Sigmoid colon (tissue), 7 donors: ENCODE results near the gene C22orf31. TPM values are rescaled to one million over a fixed set of nuclear protein-coding genes. Genes with fewer than 3 reads are reported as not detected.

Experiments
- DNase-seq: peaks from one replicate; pipeline ENCODE4 v3.0.0-alpha.2; 2019
- H3K27ac ChIP-seq, 4 donors: fragments of 200-600 bp; sonication (generic); one replicate each; pipeline ENCODE4 v1.5.1; 2016 to 2019; ENCODE audit warnings: mild to moderate bottlenecking in 1 of 4
- H3K27me3 ChIP-seq, 3 donors: fragments of 200-600 bp; sonication (generic); one replicate each; pipeline ENCODE4 v1.5.1; 2019; ENCODE audit warnings: mild to moderate bottlenecking in 1 of 3
- H3K36me3 ChIP-seq, 4 donors: fragments of 200-600 bp; sonication (generic); one replicate each; pipeline ENCODE4 v1.5.1; 2016 to 2019
- H3K4me1 ChIP-seq, 4 donors: fragments of 200-600 bp; sonication (generic); one replicate each; pipeline ENCODE4 v1.5.1; 2017 to 2019
- H3K4me3 ChIP-seq, 4 donors: fragments of 200-600 bp; sonication (generic); one replicate each; pipeline ENCODE4 v1.5.1; 2017 to 2019; ENCODE audit warnings: mild to moderate bottlenecking in 2 of 4, moderate library complexity in 1 of 4
- H3K9me3 ChIP-seq, 4 donors: fragments of 200-600 bp in 3 of 4; sonication (generic) in 3 of 4; one replicate each; pipeline versions ENCODE4 v1.5.1 to v1.6.1; 2013 to 2019
- EP300 ChIP-seq, 4 donors: sonication (generic); formaldehyde crosslinking; IDR thresholded peaks; one replicate each; pipeline ENCODE4 v1.6.1; 2017; ENCODE audit warnings: antibody characterized with exemption in 4 of 4
- POLR2A ChIP-seq, 2 donors: fragments of 450-650 bp; IDR thresholded peaks; one replicate each; pipeline ENCODE4 v1.6.1; 2016; ENCODE audit warnings: antibody characterized with exemption in 2 of 2, mild to moderate bottlenecking in 2 of 2, moderate library complexity in 2 of 2
- POLR2AphosphoS5 ChIP-seq, 4 donors: sonication (generic); formaldehyde crosslinking; IDR thresholded peaks; one replicate each; pipeline ENCODE4 v1.6.1; 2017; ENCODE audit warnings: antibody characterized with exemption in 4 of 4
- WGBS, 2 donors: extraction: QIAGEN DNeasy Blood & Tissue Kit; methylation state at CpG; one replicate each; pipeline ENCODE4 v1.1.7; 2013; 5-methylcytosine and 5-hydroxymethylcytosine counted together
- intact Hi-C: fragments of 100-400 bp; cut with DNase I; formaldehyde crosslinking; loops from one replicate; pipeline ENCODE4 v1.15.1; 2023
- polyA plus RNA-seq, 3 donors: library from polyadenylated mRNA; stranded (reverse); fragments of 200-250 nt; gene quantifications; one replicate each; pipeline ENCODE4 v1.2.3, GENCODE V29; 2013
- total RNA-seq, 4 donors: library from RNA; depleted of rRNA; stranded (reverse); fragments of >200 nt; gene quantifications; one replicate each; pipeline ENCODE4 v1.1.0, GENCODE V29; 2016
- TF ChIP-seq, protein P1 (sequence below), 4 experiments: fragments of 450-650 bp in 3 of 4; fragments of 200-600 bp in 1 of 4; IDR thresholded peaks; one replicate each; pipeline ENCODE4 v1.5.1; 2016 to 2019; ENCODE audit warnings: antibody characterized with exemption in 4 of 4, mild to moderate bottlenecking in 3 of 4, moderate library complexity in 2 of 4
- donor health status: healthy with polysubstance abuse.
- donor health status: Bipolar disorder and iron deficiency.
- donor health status: healthy.

C22orf31 gene
- total and polyA plus RNA-seq, 7 donors: 0.60 TPM; not detected in 6

DNA sequence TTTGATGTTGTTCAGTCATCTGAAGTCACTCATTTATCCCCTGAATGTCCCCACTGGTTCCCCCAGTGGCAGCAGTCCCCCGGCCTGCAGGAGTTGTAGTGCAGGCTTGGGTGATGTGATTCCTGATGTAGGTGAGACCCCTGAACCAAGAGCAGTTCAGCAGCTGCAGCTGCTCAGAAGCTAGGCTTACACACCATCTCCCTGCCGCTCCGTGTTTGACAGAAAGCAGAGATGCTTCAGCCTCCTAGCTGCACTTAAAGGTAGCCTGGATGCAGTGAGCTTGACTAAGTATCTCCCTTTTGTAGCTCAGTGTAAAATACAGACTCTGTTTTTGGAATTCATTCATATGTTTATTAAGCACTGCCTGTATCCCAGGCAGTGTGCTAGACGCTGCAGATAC, 47.3 kb downstream of the C22orf31 start:
- no peaks in the 10 kb centered on the region for H3K36me3 ChIP-seq
- TF ChIP-seq POLR2A (IDR thresholded peaks at IDR 0.05) (no peak), EP300 (IDR thresholded peaks at IDR 0.05) (no peak), POLR2AphosphoS5 (IDR thresholded peaks at IDR 0.05) (no peak)
- no peak for DNase-seq
- H3K4me3 ChIP-seq: no peak overlapping the region
- H3K27ac ChIP-seq: no peak overlapping the region
- WGBS, 2 donors: 87 to 90% methylated on average over 4 of the region's 4 CpGs
- H3K9me3 ChIP-seq: no peaks in the 10 kb centered on the region
- H3K4me1 ChIP-seq: no peaks in the 10 kb centered on the region
- intact Hi-C loops: no loop called here
- no peaks in the 10 kb centered on the region for H3K27me3 ChIP-seq

DNA sequence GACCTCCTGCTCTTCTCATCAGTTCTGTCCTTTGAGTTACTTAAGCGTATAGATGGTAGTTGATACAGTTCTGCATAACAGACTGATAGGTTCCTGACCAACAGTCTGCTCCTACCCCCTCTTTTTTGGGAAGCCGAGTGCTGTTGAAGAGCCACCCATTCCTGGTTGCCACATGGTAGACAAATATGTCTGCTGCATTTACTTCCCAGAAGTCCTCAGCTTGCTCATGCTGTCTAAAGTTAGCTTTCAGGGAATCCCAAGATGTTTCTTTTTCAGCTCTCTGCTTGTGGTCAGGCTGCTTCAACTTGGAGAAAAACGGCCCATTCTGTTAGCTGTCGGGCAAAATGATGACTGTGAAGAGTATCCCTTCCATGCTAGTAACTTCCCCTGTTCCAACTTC, 48.7 kb downstream of the C22orf31 start:
- DNase-seq: no peak
- no peaks in the 10 kb centered on the region for H3K4me1 ChIP-seq
- no peak overlapping the region for H3K4me3 ChIP-seq
- no peak for TF ChIP-seq EP300 (IDR thresholded peaks at IDR 0.05)
- no peak for TF ChIP-seq POLR2AphosphoS5 (IDR thresholded peaks at IDR 0.05)
- TF ChIP-seq POLR2A (IDR thresholded peaks at IDR 0.05): no peak
- H3K27ac ChIP-seq: no peak overlapping the region
- intact Hi-C loops: no loop called here
- 91% methylated on average over 4 of the region's 4 CpGs for WGBS, 2 donors
- no peaks in the 10 kb centered on the region for H3K36me3 ChIP-seq
- no peaks in the 10 kb centered on the region for H3K27me3 ChIP-seq
- H3K9me3 ChIP-seq: no peaks in the 10 kb centered on the region

DNA sequence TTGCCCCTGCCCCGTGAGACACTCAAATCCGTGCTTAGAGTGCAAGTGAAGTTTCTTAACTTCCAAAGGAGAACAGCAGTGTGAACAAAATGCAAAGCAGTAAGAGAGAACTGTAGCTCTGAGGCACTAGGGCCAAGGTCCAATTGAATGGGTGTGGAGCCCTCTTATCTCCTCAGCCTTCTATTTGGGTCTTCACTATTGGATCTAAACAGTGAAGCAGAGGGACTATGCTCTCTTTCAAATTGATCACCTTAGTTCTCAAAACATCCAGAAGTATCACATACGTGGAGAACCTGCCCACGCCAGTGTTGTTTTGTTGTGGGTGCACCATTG, 49.6 kb downstream of the C22orf31 start:
- intact Hi-C loops: no loop called here
- H3K4me3 ChIP-seq: no peak overlapping the region
- H3K9me3 ChIP-seq: no peaks in the 10 kb centered on the region
- TF ChIP-seq, protein P1, sequence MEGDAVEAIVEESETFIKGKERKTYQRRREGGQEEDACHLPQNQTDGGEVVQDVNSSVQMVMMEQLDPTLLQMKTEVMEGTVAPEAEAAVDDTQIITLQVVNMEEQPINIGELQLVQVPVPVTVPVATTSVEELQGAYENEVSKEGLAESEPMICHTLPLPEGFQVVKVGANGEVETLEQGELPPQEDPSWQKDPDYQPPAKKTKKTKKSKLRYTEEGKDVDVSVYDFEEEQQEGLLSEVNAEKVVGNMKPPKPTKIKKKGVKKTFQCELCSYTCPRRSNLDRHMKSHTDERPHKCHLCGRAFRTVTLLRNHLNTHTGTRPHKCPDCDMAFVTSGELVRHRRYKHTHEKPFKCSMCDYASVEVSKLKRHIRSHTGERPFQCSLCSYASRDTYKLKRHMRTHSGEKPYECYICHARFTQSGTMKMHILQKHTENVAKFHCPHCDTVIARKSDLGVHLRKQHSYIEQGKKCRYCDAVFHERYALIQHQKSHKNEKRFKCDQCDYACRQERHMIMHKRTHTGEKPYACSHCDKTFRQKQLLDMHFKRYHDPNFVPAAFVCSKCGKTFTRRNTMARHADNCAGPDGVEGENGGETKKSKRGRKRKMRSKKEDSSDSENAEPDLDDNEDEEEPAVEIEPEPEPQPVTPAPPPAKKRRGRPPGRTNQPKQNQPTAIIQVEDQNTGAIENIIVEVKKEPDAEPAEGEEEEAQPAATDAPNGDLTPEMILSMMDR (IDR thresholded peaks at IDR 0.05): no peak
- TF ChIP-seq POLR2AphosphoS5 (IDR thresholded peaks at IDR 0.05): no peak
- TF ChIP-seq EP300 (IDR thresholded peaks at IDR 0.05): no peak
- no peak for TF ChIP-seq POLR2A (IDR thresholded peaks at IDR 0.05)
- H3K27me3 ChIP-seq: no peaks in the 10 kb centered on the region
- DNase-seq: no peak
- H3K4me1 ChIP-seq: no peaks in the 10 kb centered on the region
- H3K27ac ChIP-seq: no peak overlapping the region
- 26 to 75% methylated on average over 4 of the region's 4 CpGs for WGBS, 2 donors
- H3K36me3 ChIP-seq: no peaks in the 10 kb centered on the region

DNA sequence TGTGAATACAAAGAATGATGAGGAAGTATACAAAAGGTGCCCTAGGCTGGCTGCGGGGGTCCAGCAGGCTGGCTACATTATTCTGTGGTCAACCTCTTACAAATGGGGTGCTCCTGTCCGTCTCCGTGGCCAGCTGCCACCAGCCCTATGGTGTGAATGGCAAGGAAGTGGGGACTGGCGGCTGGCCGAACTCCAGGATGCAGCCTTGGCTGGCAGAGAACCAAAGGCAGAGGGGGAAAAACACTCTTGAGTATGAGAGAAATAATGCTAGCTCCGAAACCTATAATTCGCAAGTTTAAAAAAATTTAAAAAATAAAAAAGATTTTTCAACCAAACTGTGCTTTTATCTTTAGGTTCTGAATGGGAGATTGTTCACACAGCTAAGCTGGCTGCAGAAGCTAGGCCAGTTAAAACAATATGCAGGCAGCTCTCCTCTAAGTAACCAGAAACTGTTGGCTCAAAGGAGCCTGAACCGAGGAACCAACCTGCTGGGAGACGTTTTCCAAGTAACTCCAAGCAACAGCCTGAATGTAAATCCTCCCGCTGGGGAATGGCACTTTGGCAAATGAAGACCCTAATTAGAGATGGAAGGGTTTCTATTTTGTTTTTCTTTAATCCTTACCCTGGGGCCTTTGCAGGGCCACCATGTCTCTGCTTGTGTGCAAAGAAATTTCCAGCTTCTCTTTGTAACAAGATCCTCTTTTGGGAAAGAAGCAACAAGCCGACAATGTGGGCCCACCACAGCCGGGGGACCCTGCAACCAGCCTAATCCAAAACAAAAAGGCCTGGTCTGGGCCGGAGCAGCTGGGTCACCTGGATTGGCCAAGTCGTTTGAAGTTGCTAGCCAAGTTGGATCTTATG, 50.2 kb downstream of the C22orf31 start:
- Histone ChIP-seq H3K27ac (no peak overlapping the region), H3K36me3 (no peaks in the 10 kb centered on the region), H3K4me3 (no peak overlapping the region), H3K4me1 (no peaks in the 10 kb centered on the region), H3K9me3 (no peaks in the 10 kb centered on the region), H3K27me3 (no peaks in the 10 kb centered on the region)
- intact Hi-C loops: no loop called here
- 24 to 69% methylated on average over 14 of the region's 14 CpGs for whole genome bisulfite sequencing, 2 donors
- no peak for DNase-seq
- TF ChIP-seq POLR2A (IDR thresholded peaks at IDR 0.05) (no peak), EP300 (IDR thresholded peaks at IDR 0.05) (no peak), POLR2AphosphoS5 (IDR thresholded peaks at IDR 0.05) (no peak)
- TF ChIP-seq, protein P1 (IDR thresholded peaks at IDR 0.05): no peak

DNA sequence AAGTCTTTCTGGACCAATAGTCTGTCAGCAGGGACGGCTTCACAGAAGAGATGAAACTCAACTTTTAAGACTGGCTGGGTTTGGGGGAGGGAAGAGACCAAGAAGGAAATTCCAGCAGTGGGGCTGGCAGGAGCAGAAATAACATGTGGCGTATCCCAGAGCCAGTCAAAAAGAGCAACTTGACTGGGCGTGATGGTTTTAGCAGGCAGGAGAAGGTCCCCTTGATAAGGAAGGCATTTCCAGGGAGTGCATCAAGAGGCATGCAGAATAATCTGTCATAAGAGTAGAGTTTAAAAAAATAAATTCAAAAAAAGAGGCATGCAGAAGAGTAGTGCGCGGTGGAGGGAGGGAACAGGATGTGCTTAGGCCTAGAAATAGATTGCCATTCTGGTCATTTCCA, 52.5 kb downstream of the C22orf31 start:
- H3K36me3 ChIP-seq: no peaks in the 10 kb centered on the region
- no peak overlapping the region for H3K27ac ChIP-seq
- intact Hi-C loops: no loop called here
- TF ChIP-seq, protein P1 (IDR thresholded peaks at IDR 0.05): no peak
- TF ChIP-seq POLR2AphosphoS5 (IDR thresholded peaks at IDR 0.05) (no peak), EP300 (IDR thresholded peaks at IDR 0.05) (no peak), POLR2A (IDR thresholded peaks at IDR 0.05) (no peak)
- H3K9me3 ChIP-seq: no peaks in the 10 kb centered on the region
- no peak overlapping the region for H3K4me3 ChIP-seq
- H3K27me3 ChIP-seq: no peaks in the 10 kb centered on the region
- 95 to 97% methylated on average over 5 of the region's 5 CpGs for WGBS, 2 donors
- H3K4me1 ChIP-seq: peaks cover 0 to 15% (median 13%) of the 10 kb centered on the region in 4 donors
- no peak for DNase-seq

Other genes starting within 250 kb of the C22orf31 start
- 10 to 100 TPM in 2 of 4 donors, 1 to 10 TPM in 2; 8.9 to 13.6 (median 9.7) TPM for gene ZNRF3, start 178.3 kb downstream of the C22orf31 start, total RNA-seq
- gene ZNRF3, start 178.3 kb downstream of the C22orf31 start, polyA plus RNA-seq: 1 to 10 TPM in 1 of 3 donors, under 1 TPM in 2; 0.23 to 3.9 (median 0.60) TPM
- 1 to 10 TPM; 4.2 to 9.7 (median 5.2) TPM for gene KREMEN1, start 11.2 kb upstream of the C22orf31 start, total RNA-seq
- gene KREMEN1, start 11.2 kb upstream of the C22orf31 start, polyA plus RNA-seq: 10 to 100 TPM in 1 of 3 donors, 1 to 10 TPM in 2; 6.7 to 13.2 (median 7.8) TPM
- gene EMID1, start 144.1 kb upstream of the C22orf31 start, total RNA-seq: 1 to 10 TPM in 2 of 4 donors, under 1 TPM in 2; 0.27 to 4.7 (median 1.2) TPM
- 1 to 10 TPM; 3.2 to 5.9 (median 3.6) TPM for gene EMID1, start 144.1 kb upstream of the C22orf31 start, polyA plus RNA-seq
- gene RHBDD3, start 206.2 kb upstream of the C22orf31 start, total RNA-seq: 10 to 100 TPM; 16.1 to 20.5 (median 18.0) TPM
- 10 to 100 TPM in 1 of 3 donors, 1 to 10 TPM in 2; 5.4 to 40.7 (median 8.3) TPM for gene RHBDD3, start 206.2 kb upstream of the C22orf31 start, polyA plus RNA-seq
- 100 to 1,000 TPM; 170 to 233 (median 177) TPM for gene EWSR1, start 206.4 kb upstream of the C22orf31 start, total RNA-seq
- gene EWSR1, start 206.4 kb upstream of the C22orf31 start, polyA plus RNA-seq: 100 to 1,000 TPM in 1 of 3 donors, 10 to 100 TPM in 2; 81.4 to 182 (median 83.5) TPM
- gene GAS2L1, start 244.8 kb upstream of the C22orf31 start, total RNA-seq: 10 to 100 TPM; 14.0 to 25.2 (median 19.3) TPM
- gene GAS2L1, start 244.8 kb upstream of the C22orf31 start, polyA plus RNA-seq: 10 to 100 TPM; 12.0 to 27.5 (median 23.8) TPM